ENCODE data around the gene SGSH. TPM values are rescaled to one million over a fixed set of nuclear protein-coding genes. Genes with fewer than 3 reads are reported as not detected.

Gene SGSH
- total RNA-seq, 2 experiments from 2014 or later, result 14.3 to 38.4 TPM

- no TSS peak for BruUV-seq (replicated peaks)
- intact Hi-C loops (cut with micrococcal nuclease; ENCODE audit: unreplicated experiment), result no loop called here
Measured at GRCh38 chr17:80185968-80186367, 34.2 kb downstream of the SGSH start.

GRCh38 chr17:80184423-80184714 lies 35.8 kb downstream of the SGSH start:
- Histone ChIP-seq H3K79me2 (ENCODE audit: insufficient read depth, low read depth, low read length) (no peaks in the 10 kb centered on the region), H3K4me1 (ENCODE audit: insufficient read depth, low read length, poor library complexity, severe bottlenecking) (no peaks in the 10 kb centered on the region), H3K27ac (ENCODE audit: low read depth, low read length, poor library complexity, severe bottlenecking) (no peak overlapping the region), H2AFZ (ENCODE audit: low read length) (no peak overlapping the region), H3K9me2 (ENCODE audit: insufficient read depth, low read length) (no peaks in the 10 kb centered on the region), H3K9me3 (ENCODE audit: low read length) (no peaks in the 10 kb centered on the region), H3K4me2 (ENCODE audit: low read length) (no peak overlapping the region), H4K20me1 (ENCODE audit: insufficient read depth, low read length) (no peaks in the 10 kb centered on the region), H3K4me3 (ENCODE audit: low read depth, low read length, poor library complexity, severe bottlenecking) (no peak overlapping the region), H3K36me3 (ENCODE audit: insufficient read depth, low read length) (no peaks in the 10 kb centered on the region)
- TF ChIP-seq, protein P1, sequence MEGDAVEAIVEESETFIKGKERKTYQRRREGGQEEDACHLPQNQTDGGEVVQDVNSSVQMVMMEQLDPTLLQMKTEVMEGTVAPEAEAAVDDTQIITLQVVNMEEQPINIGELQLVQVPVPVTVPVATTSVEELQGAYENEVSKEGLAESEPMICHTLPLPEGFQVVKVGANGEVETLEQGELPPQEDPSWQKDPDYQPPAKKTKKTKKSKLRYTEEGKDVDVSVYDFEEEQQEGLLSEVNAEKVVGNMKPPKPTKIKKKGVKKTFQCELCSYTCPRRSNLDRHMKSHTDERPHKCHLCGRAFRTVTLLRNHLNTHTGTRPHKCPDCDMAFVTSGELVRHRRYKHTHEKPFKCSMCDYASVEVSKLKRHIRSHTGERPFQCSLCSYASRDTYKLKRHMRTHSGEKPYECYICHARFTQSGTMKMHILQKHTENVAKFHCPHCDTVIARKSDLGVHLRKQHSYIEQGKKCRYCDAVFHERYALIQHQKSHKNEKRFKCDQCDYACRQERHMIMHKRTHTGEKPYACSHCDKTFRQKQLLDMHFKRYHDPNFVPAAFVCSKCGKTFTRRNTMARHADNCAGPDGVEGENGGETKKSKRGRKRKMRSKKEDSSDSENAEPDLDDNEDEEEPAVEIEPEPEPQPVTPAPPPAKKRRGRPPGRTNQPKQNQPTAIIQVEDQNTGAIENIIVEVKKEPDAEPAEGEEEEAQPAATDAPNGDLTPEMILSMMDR (conservative IDR thresholded peaks at IDR 0.05; ENCODE audit: low read length), result no peak
- TF ChIP-seq EZH2phosphoT487 (IDR thresholded peaks at IDR 0.05; ENCODE audit: borderline replicate concordance, low read depth, low read length), result no peak
- no peak for DNase-seq (ENCODE audit: low spot score)
- intact Hi-C loops (cut with micrococcal nuclease; ENCODE audit: unreplicated experiment), result no loop called here
- CTCF ChIA-PET (ENCODE audit: unreplicated experiment), result interaction anchor here (0.5 kb wide), 1 partner anchor 858 kb away, joined by 3 read pairs; no protein-coding TSS in a partner anchor
- BruUV-seq (replicated peaks), result no TSS peak
- POLR2A ChIA-PET, result no interaction called here

More at GRCh38 chr17:80185968-80186367, 34.2 kb downstream of the SGSH start:
- ChIA-PET CTCF (ENCODE audit: unreplicated experiment) (no interaction called here), POLR2A (no interaction called here)
- H3K4me1 ChIP-seq (ENCODE audit: insufficient read depth, low read length, poor library complexity, severe bottlenecking), result no peaks in the 10 kb centered on the region
- H2AFZ ChIP-seq (ENCODE audit: low read length), result no peak overlapping the region
- TF ChIP-seq, protein P1 (conservative IDR thresholded peaks at IDR 0.05; ENCODE audit: low read length), result no peak
- no peak for TF ChIP-seq EZH2phosphoT487 (IDR thresholded peaks at IDR 0.05; ENCODE audit: borderline replicate concordance, low read depth, low read length)
- no peak overlapping the region for H3K27ac ChIP-seq (ENCODE audit: low read depth, low read length, poor library complexity, severe bottlenecking)
- no peak overlapping the region for H3K4me3 ChIP-seq (ENCODE audit: low read depth, low read length, poor library complexity, severe bottlenecking)
- no peaks in the 10 kb centered on the region for H3K36me3 ChIP-seq (ENCODE audit: insufficient read depth, low read length)
- H3K9me3 ChIP-seq (ENCODE audit: low read length), result no peaks in the 10 kb centered on the region
- no peaks in the 10 kb centered on the region for H3K9me2 ChIP-seq (ENCODE audit: insufficient read depth, low read length)
- no peak for DNase-seq (ENCODE audit: low spot score)
- no peak overlapping the region for H3K4me2 ChIP-seq (ENCODE audit: low read length)
- no peaks in the 10 kb centered on the region for H4K20me1 ChIP-seq (ENCODE audit: insufficient read depth, low read length)
- H3K79me2 ChIP-seq (ENCODE audit: insufficient read depth, low read depth, low read length), result no peaks in the 10 kb centered on the region

- H3K36me3 ChIP-seq (ENCODE audit: insufficient read depth, low read length), result no peaks in the 10 kb centered on the region
- TF ChIP-seq, protein P1 (conservative IDR thresholded peaks at IDR 0.05; ENCODE audit: low read length), result no peak
- TF ChIP-seq EZH2phosphoT487 (IDR thresholded peaks at IDR 0.05; ENCODE audit: borderline replicate concordance, low read depth, low read length), result no peak
- H3K4me2 ChIP-seq (ENCODE audit: low read length), result no peak overlapping the region
- intact Hi-C loops (cut with micrococcal nuclease; ENCODE audit: unreplicated experiment), result no loop called here
- H3K9me3 ChIP-seq (ENCODE audit: low read length), result no peaks in the 10 kb centered on the region
- no TSS peak for BruUV-seq (replicated peaks)
- no peaks in the 10 kb centered on the region for H3K9me2 ChIP-seq (ENCODE audit: insufficient read depth, low read length)
- H3K4me3 ChIP-seq (ENCODE audit: low read depth, low read length, poor library complexity, severe bottlenecking), result no peak overlapping the region
- H3K27ac ChIP-seq (ENCODE audit: low read depth, low read length, poor library complexity, severe bottlenecking), result no peak overlapping the region
- POLR2A ChIA-PET, result no interaction called here
- no peaks in the 10 kb centered on the region for H4K20me1 ChIP-seq (ENCODE audit: insufficient read depth, low read length)
- no peaks in the 10 kb centered on the region for H3K79me2 ChIP-seq (ENCODE audit: insufficient read depth, low read depth, low read length)
- CTCF ChIA-PET (ENCODE audit: unreplicated experiment), result interaction anchor here (0.5 kb wide), 1 partner anchor 859 kb away, joined by 3 read pairs; no protein-coding TSS in a partner anchor
- DNase-seq (ENCODE audit: low spot score), result no peak
- no peak overlapping the region for H2AFZ ChIP-seq (ENCODE audit: low read length)
- H3K4me1 ChIP-seq (ENCODE audit: insufficient read depth, low read length, poor library complexity, severe bottlenecking), result no peaks in the 10 kb centered on the region
Measured at GRCh38 chr17:80183581-80184422, 36.3 kb downstream of the SGSH start.
